ENCODE data around the gene DMRT3.

The DMRT3 gene, protein sequence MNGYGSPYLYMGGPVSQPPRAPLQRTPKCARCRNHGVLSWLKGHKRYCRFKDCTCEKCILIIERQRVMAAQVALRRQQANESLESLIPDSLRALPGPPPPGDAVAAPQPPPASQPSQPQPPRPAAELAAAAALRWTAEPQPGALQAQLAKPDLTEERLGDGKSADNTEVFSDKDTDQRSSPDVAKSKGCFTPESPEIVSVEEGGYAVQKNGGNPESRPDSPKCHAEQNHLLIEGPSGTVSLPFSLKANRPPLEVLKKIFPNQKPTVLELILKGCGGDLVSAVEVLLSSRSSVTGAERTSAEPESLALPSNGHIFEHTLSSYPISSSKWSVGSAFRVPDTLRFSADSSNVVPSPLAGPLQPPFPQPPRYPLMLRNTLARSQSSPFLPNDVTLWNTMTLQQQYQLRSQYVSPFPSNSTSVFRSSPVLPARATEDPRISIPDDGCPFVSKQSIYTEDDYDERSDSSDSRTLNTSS

GRCh38 chr9:976258-976942 lies at the start of gene DMRT3:
TSS of gene DMRT3 (plus strand) at chr9:976655. CDS start at chr9:977002, 347 bp downstream.
- DNase-seq = peak; percentile 37

GRCh38 chr9:926976-927375 lies 49.5 kb upstream of the DMRT3 start:
- peak; percentile 37 for DNase-seq

DNA sequence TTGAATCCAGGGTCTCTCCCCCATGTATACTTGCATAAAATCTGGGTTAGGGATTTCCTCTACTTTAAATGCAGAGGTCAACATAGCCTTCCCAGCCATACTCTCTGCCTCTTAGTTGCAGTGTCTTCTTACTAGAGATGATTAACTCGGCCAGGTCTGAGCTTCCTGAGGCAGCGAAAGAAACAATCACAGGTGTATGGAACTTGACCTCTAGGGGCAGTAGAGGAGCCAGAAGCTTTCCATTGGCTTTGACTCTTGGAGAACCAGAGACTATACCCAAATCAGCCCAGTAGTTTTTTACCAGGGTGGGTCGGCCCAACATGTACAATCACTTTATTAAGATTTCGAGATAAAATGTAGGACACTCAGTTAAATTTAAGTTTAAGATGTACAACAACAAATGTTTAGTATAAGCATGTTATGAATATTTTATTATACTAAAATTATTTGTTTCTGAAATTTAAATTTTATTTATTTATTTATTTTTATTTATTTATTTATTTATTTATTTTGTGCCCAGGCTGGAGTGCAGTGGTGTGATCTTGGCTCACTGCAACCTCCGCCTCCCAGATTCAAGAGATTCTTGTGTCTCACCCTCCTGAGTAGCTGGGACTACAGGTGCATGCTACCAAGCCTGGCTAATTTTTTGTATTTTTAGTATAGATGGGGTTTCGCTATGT lies 48.0 kb upstream of the DMRT3 start:
- peak; percentile 11 for DNase-seq

GRCh38 chr9:929719-930118 lies 46.7 kb upstream of the DMRT3 start:
- no peak for DNase-seq

- no peak for DNase-seq
These were observed 43.1 kb upstream of the DMRT3 start for GRCh38 chr9:933356-933755.

DNA sequence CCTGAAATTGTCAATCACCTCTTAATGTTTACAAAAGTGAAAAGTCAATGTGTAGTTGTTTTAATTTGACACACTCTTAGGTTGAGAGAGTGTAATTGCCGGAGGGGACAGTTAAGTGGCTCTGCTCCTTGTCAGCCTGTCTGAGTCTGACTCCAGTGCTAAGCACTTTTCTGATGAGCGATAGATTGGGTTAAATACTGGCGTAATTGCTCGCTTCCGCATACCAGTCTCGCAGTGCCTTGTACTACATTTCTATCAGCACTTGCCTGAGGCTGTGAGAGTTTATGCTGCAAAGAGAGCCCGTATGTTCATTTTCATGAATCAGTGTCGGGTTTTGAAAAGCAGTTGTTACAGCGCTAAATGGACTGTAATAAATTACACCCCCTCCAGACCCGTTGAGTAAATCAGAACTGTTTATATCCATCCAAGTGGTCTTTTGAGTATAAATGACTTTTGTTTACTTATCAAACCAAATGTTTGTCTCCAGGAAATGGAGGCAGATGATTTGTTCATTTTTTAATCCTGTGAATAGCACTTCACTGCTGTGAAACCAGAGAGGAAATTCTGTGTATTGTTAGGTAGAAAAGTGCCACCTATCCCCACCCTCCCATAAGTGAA lies 41.0 kb upstream of the DMRT3 start:
- peak; percentile 22 for DNase-seq

DNA sequence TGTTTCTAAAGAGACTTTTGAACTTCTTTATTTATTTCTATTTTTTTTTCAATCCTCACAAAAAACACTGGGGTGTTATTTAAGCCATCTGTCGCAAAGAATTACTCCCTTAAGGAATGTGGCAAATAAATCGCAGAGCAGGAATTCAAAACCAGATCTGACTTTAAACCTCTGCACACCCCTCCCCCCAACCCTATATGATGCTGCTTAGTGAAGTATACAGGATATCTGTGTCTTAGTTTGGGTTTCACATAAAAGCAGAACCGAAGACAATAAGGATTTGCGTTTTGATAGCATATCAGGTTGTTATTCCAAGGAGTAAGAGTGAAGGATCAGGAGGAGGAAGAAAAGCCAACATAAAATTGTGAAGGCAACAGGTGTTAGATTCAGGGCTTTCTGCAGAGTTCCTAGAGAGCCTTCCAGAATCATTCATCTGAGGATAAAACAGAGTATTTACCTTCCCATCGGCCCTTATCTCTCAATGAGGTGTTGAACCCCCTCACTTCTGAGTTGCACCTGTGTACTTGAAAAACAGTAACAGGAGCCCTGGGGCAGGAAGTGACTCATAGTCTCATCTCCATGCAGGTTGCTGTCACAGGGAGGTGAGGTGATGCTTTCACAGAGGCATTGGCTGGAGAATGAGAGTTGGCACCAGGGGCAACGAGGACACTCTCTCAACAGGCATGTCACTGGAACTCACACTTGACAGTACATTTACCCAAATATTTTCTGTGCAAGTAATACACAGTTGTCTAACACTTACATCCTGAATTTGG lies 33.5 kb upstream of the DMRT3 start:
- peak; percentile 83 for DNase-seq

GRCh38 chr9:947985-948384 lies 28.5 kb upstream of the DMRT3 start:
- no peak for DNase-seq

- DNase-seq = peak; percentile 12
These were observed 28.0 kb upstream of the DMRT3 start for GRCh38 chr9:948497-948896.

DNA sequence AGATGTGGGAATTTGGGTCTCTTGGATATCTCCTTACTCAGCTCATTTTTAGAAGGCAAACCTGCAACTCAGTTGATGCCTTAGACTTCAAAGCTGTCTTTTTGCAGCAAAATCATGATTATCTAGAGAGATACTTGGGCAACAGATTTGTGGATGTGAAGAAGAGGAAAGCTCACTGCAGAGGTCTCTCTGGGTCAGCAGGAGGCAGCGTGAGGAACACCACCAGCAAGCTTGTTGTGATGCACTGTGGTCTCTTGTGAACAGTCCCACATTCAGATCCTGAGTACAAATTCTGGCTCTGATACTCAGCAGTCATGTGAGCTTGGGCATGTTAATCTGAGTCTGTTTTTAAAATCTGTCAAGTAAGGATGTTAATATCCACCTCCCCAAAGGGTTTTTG lies 26.3 kb upstream of the DMRT3 start:
- DNase-seq = no peak

DNA sequence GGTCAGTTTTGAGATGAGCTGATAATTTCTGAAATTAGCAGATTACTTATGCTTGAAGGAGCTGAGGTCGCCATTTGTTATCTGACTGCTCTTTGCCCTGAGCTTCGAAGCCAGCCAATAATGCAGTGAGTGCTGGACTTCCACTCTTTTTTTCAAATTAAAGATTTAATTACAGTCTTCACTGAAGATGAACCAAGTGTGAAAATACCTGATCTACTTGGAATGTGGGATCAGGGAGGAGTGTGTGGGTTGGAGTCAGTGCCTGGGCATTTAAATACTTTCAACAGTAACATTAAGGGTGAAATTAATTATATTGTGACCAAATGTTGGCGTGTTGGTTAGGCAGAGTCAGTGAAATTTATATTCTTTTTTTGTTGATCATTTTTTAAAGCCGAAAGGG lies 23.9 kb upstream of the DMRT3 start:
- no peak for DNase-seq

DNA sequence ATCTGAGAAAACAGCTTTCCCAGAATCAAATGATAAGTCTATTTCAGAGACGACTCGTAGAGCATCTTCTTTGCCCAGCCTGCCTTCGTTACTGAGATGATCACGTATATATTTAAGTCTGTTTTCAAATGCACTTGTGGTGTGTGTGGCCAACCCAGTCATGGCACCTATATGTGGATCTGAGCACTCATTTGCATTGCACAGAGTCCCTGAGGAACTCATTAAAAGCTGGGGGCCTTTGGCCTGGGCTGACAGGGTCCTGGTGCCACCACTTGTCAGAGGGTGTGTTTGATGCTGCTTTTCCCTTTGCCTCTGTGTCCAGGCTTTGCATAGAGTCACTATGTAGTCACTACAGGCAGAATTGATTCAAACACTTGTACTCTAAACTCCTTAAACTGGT lies 17.4 kb upstream of the DMRT3 start:
- no peak for DNase-seq

GRCh38 chr9:959914-960313 lies 16.5 kb upstream of the DMRT3 start:
- no peak for DNase-seq

DNA sequence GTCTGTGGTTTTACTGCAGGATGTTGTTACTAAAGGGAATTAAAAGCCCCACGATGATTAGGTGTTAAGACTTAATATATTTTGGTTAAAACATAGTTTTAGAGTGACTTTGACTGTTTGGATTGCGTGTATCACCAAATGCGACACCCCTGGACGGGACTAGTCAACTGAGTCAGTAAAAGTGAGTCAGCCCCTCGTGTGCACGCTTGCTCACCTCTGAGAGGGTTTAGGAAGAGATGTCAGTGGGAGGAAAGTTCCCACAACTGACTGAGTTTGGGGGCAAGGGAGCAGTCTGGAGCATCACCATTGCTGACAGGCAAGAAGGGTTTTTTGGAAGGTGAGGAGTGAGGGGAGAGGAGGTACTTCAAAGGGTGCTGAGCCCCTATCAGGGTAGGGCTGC lies 14.4 kb upstream of the DMRT3 start:
- no peak for DNase-seq

DNA sequence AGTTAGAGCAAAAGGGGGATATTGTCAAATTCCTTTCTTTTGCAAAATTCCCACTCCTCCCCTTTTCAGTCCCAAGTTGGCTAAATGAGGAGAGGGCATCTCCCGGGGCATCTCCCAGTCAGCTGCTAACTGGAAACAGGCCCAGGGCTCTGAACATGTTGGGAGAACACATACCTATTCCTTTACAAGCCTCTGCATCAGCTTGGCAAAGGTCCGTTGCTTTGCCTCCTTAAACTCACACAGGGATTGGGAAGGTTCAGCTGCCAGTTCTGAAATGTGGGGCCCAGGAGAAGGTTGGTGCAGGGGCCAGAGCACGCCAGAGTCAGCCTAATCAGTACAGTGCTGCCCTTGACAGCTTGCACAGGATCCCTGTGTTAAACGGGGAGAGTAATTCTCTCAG lies 11.0 kb upstream of the DMRT3 start:
- no peak for DNase-seq

GRCh38 chr9:966870-967269 lies 9.6 kb upstream of the DMRT3 start:
- no peak for DNase-seq

- peak; percentile 69 for DNase-seq
These were observed 9.0 kb upstream of the DMRT3 start for GRCh38 chr9:967436-967835.

GRCh38 chr9:967903-968641 lies 8.4 kb upstream of the DMRT3 start:
- peak; percentile 47 for DNase-seq

DNA sequence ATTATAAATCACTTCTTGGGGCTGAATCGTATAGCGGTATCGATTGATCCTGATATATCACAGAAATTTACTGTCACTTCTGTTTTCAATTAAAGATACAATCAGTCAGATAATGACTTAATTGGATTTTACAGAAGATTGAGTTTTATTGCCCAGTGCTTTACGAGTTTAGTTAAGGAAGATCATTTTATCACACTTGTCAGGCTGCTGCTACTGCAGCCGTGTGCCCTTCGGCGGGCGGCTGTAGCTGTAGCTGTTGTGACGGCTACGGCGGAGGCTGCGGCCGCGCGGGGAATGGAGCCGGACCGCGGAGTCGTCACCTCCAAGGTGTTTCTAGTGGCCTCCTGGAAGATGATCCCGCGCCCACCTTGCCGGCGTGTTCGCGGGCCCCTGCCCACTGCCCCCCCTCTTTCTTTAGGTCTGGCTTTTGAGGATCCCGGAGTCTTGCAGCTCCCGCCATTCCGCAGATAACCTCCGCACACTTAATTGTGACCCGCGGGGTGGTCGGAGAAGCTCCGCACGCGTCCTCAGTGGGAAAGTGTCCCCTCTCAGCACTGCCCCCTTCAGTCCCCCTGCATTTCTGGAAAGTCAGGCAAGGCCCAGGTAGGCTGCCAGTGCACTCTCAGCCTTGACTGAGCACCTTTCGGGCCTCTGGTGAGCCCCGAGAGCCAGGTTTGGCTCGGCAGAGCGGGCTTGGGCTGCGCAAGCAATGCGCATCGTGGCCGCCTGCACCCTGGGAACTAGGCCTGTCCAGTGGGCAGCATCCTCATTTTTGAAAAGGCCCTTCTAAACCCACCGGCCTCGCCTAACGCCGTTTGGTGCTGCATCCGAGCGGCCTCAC lies 6.9 kb upstream of the DMRT3 start:
- no peak for DNase-seq

DNA sequence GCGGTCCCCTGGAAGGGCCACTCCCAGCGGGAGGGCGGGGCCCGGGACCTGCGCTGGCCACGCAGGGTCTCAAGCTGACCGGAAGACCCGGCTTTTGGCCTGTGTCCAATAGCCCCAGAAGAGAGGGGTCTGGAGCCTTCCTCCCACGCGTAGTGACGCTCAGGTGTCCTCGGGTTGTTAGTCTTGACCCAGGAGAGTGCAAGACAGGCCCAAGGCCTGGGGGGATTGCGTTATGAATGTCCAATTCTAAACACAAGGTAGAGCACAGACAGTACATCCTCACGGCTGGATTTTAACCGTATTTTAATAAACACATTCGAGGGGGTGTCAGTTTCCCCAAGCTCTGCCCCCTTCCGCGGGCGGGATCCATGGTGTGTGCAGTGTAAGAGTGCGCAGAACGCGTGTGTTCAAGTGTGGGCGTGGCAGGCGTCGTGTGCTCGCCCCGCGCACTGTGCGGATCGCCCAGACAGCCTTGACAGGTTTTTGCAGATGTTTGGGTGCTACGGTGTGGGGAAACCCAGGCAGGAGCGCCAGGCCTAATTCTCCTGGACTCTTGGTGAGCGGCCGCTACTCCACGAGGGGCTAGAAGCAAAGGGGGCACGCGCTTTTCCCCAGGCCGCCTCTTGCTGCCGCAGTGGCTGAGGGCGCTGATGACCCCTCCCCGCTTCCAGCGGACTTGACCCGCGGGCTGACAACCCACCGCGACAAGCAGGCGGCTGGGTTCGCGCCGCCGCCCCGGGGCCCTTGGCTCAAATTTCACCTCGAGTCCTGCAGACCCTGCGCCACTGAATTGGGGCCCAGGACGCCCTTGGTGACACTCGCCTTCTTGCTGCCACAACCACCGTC lies 6.1 kb upstream of the DMRT3 start:
- DNase-seq = no peak

Data from NCI-H510A treated with DMSO at 0.1 percent for 48 hours (cell line).